ENCODE measurements around the gene CTRB1. TPM values are rescaled to one million over a fixed set of nuclear protein-coding genes. Genes with fewer than 3 reads are reported as not detected.

Gene CTRB1
- total RNA-seq, 1 experiment from 2014 or later = not detected

DNA sequence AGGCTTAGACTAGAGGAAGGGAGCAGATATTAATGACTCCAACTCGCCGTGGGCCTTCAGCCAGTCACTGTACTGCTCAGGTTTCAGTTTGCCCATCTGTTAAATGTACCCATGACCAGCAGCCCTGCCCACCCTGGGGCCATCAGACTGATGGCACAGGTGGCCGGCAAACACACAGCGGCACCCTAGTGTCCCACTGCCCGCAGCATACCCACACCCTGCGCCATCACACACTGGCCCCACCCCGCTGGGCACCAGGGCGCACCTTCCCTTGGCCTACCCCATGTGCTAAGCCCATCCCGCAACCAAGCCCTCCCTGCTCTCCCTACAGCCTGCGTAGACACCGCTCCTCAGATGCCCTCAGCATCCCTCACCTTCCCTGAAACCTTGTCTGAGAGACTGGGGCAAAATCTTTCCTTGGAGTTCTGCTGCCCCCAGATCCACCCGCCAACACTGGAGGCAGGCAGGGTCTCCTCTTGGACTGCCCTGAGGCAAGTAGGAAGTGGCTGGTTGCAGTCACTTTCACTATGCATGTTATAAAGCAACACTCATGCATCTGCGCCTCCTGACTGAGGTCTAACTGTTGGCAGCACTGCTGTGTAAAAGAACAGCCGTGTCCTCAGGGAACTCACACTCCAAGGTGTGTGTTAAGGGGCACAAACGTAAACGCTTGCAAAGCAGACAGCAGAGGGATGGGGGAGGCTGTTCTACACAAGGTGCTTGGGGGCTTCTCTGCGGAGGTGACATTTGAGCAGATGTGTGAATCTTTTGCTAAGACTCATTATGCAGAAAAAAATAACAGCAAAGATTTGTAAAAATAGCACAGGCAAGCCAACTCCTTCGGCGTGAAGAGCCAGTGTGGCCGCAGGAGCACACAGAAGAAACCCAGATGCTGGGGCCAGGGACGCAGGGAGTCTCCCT is 39.4 kb downstream of the CTRB1 start:
- Histone ChIP-seq H3K27me3 (replicated peaks; ENCODE audit: control insufficient read depth, insufficient read depth, low read length) (no peaks in the 10 kb centered on the region), H3K4me1 (peaks cover 32% of the 10 kb centered on the region), H3K9me3 (no peaks in the 10 kb centered on the region), H3K36me3 (ENCODE audit: control insufficient read depth, insufficient read depth, low read length) (peaks cover 2% of the 10 kb centered on the region; the same call in 1 of the 2 replicates), H3K4me3 (ENCODE audit: low read depth, low read length) (no peak overlapping the region)
- ChIA-PET POLR2A (no interaction called here), CTCF (no interaction called here)
- H3K36me3 Mint-ChIP-seq (ENCODE audit: insufficient read depth, unreplicated experiment) = peaks cover 8% of the 10 kb centered on the region
- intact Hi-C loops (cut with micrococcal nuclease; ENCODE audit: unreplicated experiment) = no loop called here
- peak overlapping the region; percentile 54 for H3K27ac Mint-ChIP-seq (ENCODE audit: unreplicated experiment)
- H3K27me3 Mint-ChIP-seq (ENCODE audit: insufficient read depth, unreplicated experiment) = no peaks in the 10 kb centered on the region
- TF ChIP-seq, protein P1, sequence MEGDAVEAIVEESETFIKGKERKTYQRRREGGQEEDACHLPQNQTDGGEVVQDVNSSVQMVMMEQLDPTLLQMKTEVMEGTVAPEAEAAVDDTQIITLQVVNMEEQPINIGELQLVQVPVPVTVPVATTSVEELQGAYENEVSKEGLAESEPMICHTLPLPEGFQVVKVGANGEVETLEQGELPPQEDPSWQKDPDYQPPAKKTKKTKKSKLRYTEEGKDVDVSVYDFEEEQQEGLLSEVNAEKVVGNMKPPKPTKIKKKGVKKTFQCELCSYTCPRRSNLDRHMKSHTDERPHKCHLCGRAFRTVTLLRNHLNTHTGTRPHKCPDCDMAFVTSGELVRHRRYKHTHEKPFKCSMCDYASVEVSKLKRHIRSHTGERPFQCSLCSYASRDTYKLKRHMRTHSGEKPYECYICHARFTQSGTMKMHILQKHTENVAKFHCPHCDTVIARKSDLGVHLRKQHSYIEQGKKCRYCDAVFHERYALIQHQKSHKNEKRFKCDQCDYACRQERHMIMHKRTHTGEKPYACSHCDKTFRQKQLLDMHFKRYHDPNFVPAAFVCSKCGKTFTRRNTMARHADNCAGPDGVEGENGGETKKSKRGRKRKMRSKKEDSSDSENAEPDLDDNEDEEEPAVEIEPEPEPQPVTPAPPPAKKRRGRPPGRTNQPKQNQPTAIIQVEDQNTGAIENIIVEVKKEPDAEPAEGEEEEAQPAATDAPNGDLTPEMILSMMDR (IDR thresholded peaks at IDR 0.05; ENCODE audit: insufficient read depth in 1 of 2, low read depth in 1 of 2, low read length in 1 of 2, severe bottlenecking in 1 of 2, unreplicated experiment in 1 of 2) = no peak
- DNase-seq = no peak
- H3K9me3 Mint-ChIP-seq (ENCODE audit: unreplicated experiment) = no peaks in the 10 kb centered on the region
- no TSS peak for BruUV-seq (replicated peaks)
- peaks cover 43% of the 10 kb centered on the region for H3K4me1 Mint-ChIP-seq (ENCODE audit: low read depth, unreplicated experiment)
- H3K4me3 Mint-ChIP-seq (ENCODE audit: unreplicated experiment) = no peak overlapping the region

DNA sequence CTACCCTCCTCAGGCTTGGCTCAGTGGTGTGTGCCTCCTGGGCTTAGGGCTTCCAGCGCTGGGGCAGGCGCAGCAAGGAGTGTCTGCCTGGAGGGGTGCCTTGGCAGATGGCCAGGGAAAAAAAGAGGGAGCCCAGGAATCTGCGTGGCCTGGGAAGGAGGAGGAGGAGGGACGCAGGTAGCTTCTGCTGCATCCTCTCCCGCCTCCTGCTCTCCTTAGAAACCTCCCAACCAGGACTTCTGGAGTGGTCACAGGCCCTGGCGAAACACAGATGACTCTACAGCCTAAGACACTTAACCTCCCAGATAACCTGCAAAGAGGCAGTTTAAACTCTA is 40.0 kb downstream of the CTRB1 start:
- Mint-ChIP-seq H3K27ac (ENCODE audit: unreplicated experiment) (no peak overlapping the region), H3K4me3 (ENCODE audit: unreplicated experiment) (no peak overlapping the region), H3K36me3 (ENCODE audit: insufficient read depth, unreplicated experiment) (peaks cover 14% of the 10 kb centered on the region), H3K9me3 (ENCODE audit: unreplicated experiment) (no peaks in the 10 kb centered on the region), H3K27me3 (ENCODE audit: insufficient read depth, unreplicated experiment) (no peaks in the 10 kb centered on the region), H3K4me1 (ENCODE audit: low read depth, unreplicated experiment) (peaks cover 43% of the 10 kb centered on the region)
- BruUV-seq (replicated peaks) = no TSS peak
- ChIA-PET CTCF (no interaction called here), POLR2A (no interaction called here)
- intact Hi-C loops (cut with micrococcal nuclease; ENCODE audit: unreplicated experiment) = no loop called here
- Histone ChIP-seq H3K4me3 (ENCODE audit: low read depth, low read length) (no peak overlapping the region), H3K36me3 (ENCODE audit: control insufficient read depth, insufficient read depth, low read length) (peaks cover 5% of the 10 kb centered on the region; the same call in 1 of the 2 replicates), H3K9me3 (no peaks in the 10 kb centered on the region), H3K4me1 (peaks cover 32% of the 10 kb centered on the region), H3K27me3 (replicated peaks; ENCODE audit: control insufficient read depth, insufficient read depth, low read length) (no peaks in the 10 kb centered on the region)
- no peak for DNase-seq
- TF ChIP-seq, protein P1 (IDR thresholded peaks at IDR 0.05; ENCODE audit: insufficient read depth in 1 of 2, low read depth in 1 of 2, low read length in 1 of 2, severe bottlenecking in 1 of 2, unreplicated experiment in 1 of 2) = no peak

DNA sequence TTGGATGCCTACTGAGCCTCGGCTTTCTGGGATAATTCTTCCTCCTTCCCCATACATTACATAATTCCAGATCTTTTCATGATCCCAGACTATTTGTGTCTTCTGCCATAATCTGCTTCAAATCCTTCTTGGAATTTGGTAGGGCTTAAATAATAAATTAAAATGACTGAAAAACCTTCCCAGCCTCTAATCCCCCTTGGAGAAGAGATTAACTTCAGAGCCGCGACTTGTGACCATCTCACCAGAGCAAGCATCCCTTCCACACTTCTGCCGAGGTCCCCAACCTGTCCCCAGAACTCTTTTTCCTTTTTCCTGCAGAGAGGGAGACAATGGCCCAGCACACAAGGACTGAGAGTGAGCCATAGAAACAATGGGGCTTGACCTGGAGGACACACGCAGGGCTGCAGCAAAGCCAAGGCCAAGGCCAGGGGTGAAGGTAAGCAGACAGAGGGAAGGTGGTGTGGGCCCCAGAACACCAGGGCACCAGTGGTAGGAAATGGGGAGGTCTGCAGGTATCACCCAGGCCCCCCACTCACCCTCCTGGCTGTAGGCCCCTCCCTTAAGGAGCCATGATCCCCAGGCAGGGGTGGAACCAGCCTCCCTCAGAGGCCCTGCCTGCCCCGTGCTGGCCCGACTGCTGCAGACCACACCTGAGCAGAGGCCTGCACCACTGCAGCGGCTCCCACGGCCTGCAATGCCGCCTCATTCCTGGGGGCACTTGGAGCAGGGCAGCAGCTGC is 42.2 kb downstream of the CTRB1 start:
- peaks cover 32% of the 10 kb centered on the region for H3K4me1 ChIP-seq
- H3K9me3 ChIP-seq = no peaks in the 10 kb centered on the region
- Mint-ChIP-seq H3K27me3 (ENCODE audit: insufficient read depth, unreplicated experiment) (no peaks in the 10 kb centered on the region), H3K4me3 (ENCODE audit: unreplicated experiment) (no peak overlapping the region), H3K9me3 (ENCODE audit: unreplicated experiment) (no peaks in the 10 kb centered on the region), H3K36me3 (ENCODE audit: insufficient read depth, unreplicated experiment) (peaks cover 20% of the 10 kb centered on the region), H3K4me1 (ENCODE audit: low read depth, unreplicated experiment) (peaks cover 36% of the 10 kb centered on the region), H3K27ac (ENCODE audit: unreplicated experiment) (no peak overlapping the region)
- no TSS peak for BruUV-seq (replicated peaks)
- H3K36me3 ChIP-seq (ENCODE audit: control insufficient read depth, insufficient read depth, low read length) = peaks cover 5% of the 10 kb centered on the region; the same call in 1 of the 2 replicates
- peak in 1 of 2 experiments; percentile 29 for DNase-seq
- intact Hi-C loops (cut with micrococcal nuclease; ENCODE audit: unreplicated experiment) = no loop called here
- H3K27me3 ChIP-seq (replicated peaks; ENCODE audit: control insufficient read depth, insufficient read depth, low read length) = no peaks in the 10 kb centered on the region
- H3K4me3 ChIP-seq (ENCODE audit: low read depth, low read length) = no peak overlapping the region
- TF ChIP-seq, protein P1 (IDR thresholded peaks at IDR 0.05; ENCODE audit: insufficient read depth in 1 of 2, low read depth in 1 of 2, low read length in 1 of 2, severe bottlenecking in 1 of 2, unreplicated experiment in 1 of 2) = no peak
- ChIA-PET CTCF (no interaction called here), POLR2A (no interaction called here)
